MM.1S (cell line): ENCODE data around the gene C1QL2.

Experiments
- DNase-seq: peaks from one replicate; pipeline ENCODE4 v3.0.0-alpha.2; 2015
- H2AFZ ChIP-seq: fragments of 300-600 bp; sonication (generic); 2 replicates; pipeline ENCODE4 v1.6.0; 2016; ENCODE audit warnings: antibody characterized with exemption, low read length
- H3F3A ChIP-seq: fragments of 300-600 bp; sonication (generic); 2 replicates; pipeline ENCODE4 v1.6.1; 2016; ENCODE audit warnings: mild to moderate bottlenecking, antibody characterized with exemption, low read length, moderate library complexity, mixed read lengths; ENCODE audit not compliant: insufficient read depth
- H3K27ac ChIP-seq: fragments of 300-600 bp; sonication (generic); 2 replicates; pipeline ENCODE4 v1.5.1; 2016; ENCODE audit warnings: mild to moderate bottlenecking, low read length
- H3K27me3 ChIP-seq: fragments of 300-600 bp; sonication (generic); replicated peaks from 2 replicates; pipeline ENCODE4 v1.6.0; 2016; ENCODE audit warnings: low read length; ENCODE audit not compliant: insufficient read depth
- H3K36me3 ChIP-seq: fragments of 300-600 bp; sonication (generic); replicated peaks from 2 replicates; pipeline ENCODE4 v1.6.1; 2016; ENCODE audit warnings: mild to moderate bottlenecking, low read length, mixed read lengths; ENCODE audit not compliant: insufficient read depth
- H3K4me1 ChIP-seq: fragments of 300-600 bp; sonication (generic); 2 replicates; pipeline ENCODE4 v1.6.1; 2016; ENCODE audit warnings: low read length, mixed read lengths
- H3K4me2 ChIP-seq: fragments of 300-600 bp; sonication (generic); 2 replicates; pipeline ENCODE4 v1.6.0; 2016; ENCODE audit warnings: low read depth, low read length
- H3K4me3 ChIP-seq: fragments of 300-600 bp; sonication (generic); 2 replicates; pipeline ENCODE4 v1.5.1; 2016; ENCODE audit warnings: low read length, mixed read lengths
- H3K79me2 ChIP-seq: fragments of 300-600 bp; sonication (generic); 2 replicates; pipeline ENCODE4 v1.6.1; 2016; ENCODE audit warnings: mixed run types, low read length, mixed read lengths
- H3K9ac ChIP-seq: fragments of 300-600 bp; sonication (generic); 2 replicates; pipeline ENCODE4 v1.6.1; 2016; ENCODE audit warnings: low read length, mixed read lengths
- H3K9me2 ChIP-seq: fragments of 300-600 bp; sonication (generic); replicated peaks from 2 replicates; pipeline ENCODE4 v1.6.1; 2016; ENCODE audit warnings: mild to moderate bottlenecking, low read length, mixed read lengths; ENCODE audit not compliant: insufficient read depth
- H3K9me3 ChIP-seq: fragments of 300-600 bp; sonication (generic); replicated peaks from 2 replicates; pipeline ENCODE4 v1.6.1; 2016; ENCODE audit warnings: mild to moderate bottlenecking, low read length, mixed read lengths; ENCODE audit not compliant: insufficient read depth
- H4K20me1 ChIP-seq: fragments of 300-600 bp; sonication (generic); 2 replicates; pipeline ENCODE4 v1.6.1; 2016; ENCODE audit warnings: mild to moderate bottlenecking, low read length, moderate library complexity, mixed read lengths; ENCODE audit not compliant: insufficient read depth
- CTCF ChIP-seq: fragments of 300-600 bp; sonication (generic); IDR thresholded peaks from 2 replicates; pipeline ENCODE4 v1.5.1; 2016; ENCODE audit warnings: antibody characterized with exemption, low read length, mixed read lengths
- EZH2 ChIP-seq: fragments of 300-600 bp; sonication (generic); optimal IDR thresholded peaks from 2 replicates; pipeline ENCODE3; 2017; ENCODE audit warnings: low read depth, mild to moderate bottlenecking, antibody characterized with exemption, low read length, mixed read lengths
- EZH2phosphoT487 ChIP-seq: fragments of 300-600 bp; sonication (generic); IDR thresholded peaks from 2 replicates; pipeline ENCODE4 v1.6.1; 2018; ENCODE audit warnings: antibody characterized with exemption, low read length

C1QL2 gene

DNA sequence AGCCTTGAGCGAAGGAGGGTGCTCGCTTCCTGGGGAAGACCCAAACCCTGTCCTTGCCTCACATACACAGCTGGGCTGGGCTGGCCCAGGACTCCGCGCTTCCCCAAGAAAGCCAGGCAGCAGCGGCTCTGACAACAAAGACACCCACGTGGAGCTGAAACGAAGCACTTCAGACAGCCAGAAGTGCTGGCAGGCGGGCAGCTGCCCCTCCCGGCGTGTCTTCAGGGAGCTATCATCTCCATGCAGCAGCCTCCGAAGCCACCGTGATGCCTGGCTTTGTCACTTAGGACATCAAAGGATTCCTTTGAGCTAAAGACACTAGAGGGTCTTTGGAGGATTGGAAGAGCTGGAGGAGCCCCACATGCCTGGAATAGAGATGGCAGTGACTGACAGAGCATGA, 35.2 kb downstream of the C1QL2 start:
- TF ChIP-seq EZH2: no peak
- no peak for TF ChIP-seq CTCF
- no peak for TF ChIP-seq EZH2phosphoT487
- no peak overlapping the region for H3K4me3 ChIP-seq
- H3K27me3 ChIP-seq: no peaks in the 10 kb centered on the region
- no peaks in the 10 kb centered on the region for H3K9me3 ChIP-seq
- no peaks in the 10 kb centered on the region for H4K20me1 ChIP-seq
- no peak overlapping the region for H3K27ac ChIP-seq
- no peak overlapping the region for H2AFZ ChIP-seq
- H3K4me2 ChIP-seq: no peak overlapping the region
- H3F3A ChIP-seq: no peaks in the 10 kb centered on the region
- no peak overlapping the region for H3K9ac ChIP-seq
- no peak for DNase-seq
- no peaks in the 10 kb centered on the region for H3K36me3 ChIP-seq
- H3K9me2 ChIP-seq: no peaks in the 10 kb centered on the region
- no peaks in the 10 kb centered on the region for H3K79me2 ChIP-seq
- no peaks in the 10 kb centered on the region for H3K4me1 ChIP-seq

DNA sequence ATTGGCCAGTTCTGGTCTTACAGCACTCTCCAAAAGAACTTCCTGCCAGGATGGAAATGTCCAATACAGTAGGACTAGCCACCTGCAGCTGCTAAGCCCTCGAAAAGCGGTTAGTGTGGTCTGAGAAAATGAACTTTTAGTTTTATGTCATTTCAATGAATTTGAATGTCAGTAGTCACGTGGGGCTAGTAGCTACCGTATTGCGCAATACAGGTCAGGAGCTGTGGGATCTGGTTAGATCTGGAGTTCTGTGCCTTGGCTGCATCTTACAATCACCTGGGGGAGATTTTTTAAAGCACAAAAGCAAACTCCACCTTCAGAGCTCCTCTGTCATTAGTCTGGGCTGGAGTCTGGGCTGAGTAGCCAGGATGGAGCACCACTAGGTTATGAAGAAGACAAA, 35.9 kb downstream of the C1QL2 start:
- Histone ChIP-seq H3K79me2 (no peaks in the 10 kb centered on the region), H3K27me3 (no peaks in the 10 kb centered on the region), H3K9ac (no peak overlapping the region), H3K9me3 (no peaks in the 10 kb centered on the region), H3K27ac (no peak overlapping the region), H3K4me2 (no peak overlapping the region), H3K9me2 (no peaks in the 10 kb centered on the region), H2AFZ (no peak overlapping the region), H3F3A (no peaks in the 10 kb centered on the region), H3K4me1 (no peaks in the 10 kb centered on the region), H4K20me1 (no peaks in the 10 kb centered on the region), H3K36me3 (no peaks in the 10 kb centered on the region), H3K4me3 (no peak overlapping the region)
- DNase-seq: no peak
- TF ChIP-seq CTCF (no peak), EZH2 (no peak), EZH2phosphoT487 (no peak)

- Histone ChIP-seq H3F3A (no peaks in the 10 kb centered on the region), H3K79me2 (no peaks in the 10 kb centered on the region), H3K27ac (no peak overlapping the region), H3K4me3 (no peak overlapping the region), H3K4me2 (no peak overlapping the region), H4K20me1 (no peaks in the 10 kb centered on the region), H3K36me3 (no peaks in the 10 kb centered on the region), H3K9me2 (no peaks in the 10 kb centered on the region), H3K4me1 (no peaks in the 10 kb centered on the region), H3K9me3 (no peaks in the 10 kb centered on the region), H2AFZ (no peak overlapping the region), H3K27me3 (no peaks in the 10 kb centered on the region), H3K9ac (no peak overlapping the region)
- DNase-seq: no peak
- TF ChIP-seq CTCF: no peak
- no peak for TF ChIP-seq EZH2phosphoT487
- TF ChIP-seq EZH2: no peak
These were observed 38.4 kb downstream of the C1QL2 start for GRCh38 chr2:119119999-119120756.
